H1 (cell line): Measurements from ENCODE around the gene UBE2O.

Source experiments
- ATF3 ChIP-seq: IDR thresholded peaks from 2 replicates; pipeline ENCODE4 v1.6.1; 2011; ENCODE audit warnings: low read depth, mild to moderate bottlenecking, low read length; ENCODE audit not compliant: insufficient read depth
- CTCF ChIP-seq, 3 experiments: IDR thresholded peaks; 1 replicate in 2 of 3; 2 replicates in 1 of 3; pipeline versions ENCODE4 v1.5.1 to v1.6.1; 2011; ENCODE audit warnings: low read length in 3 of 3, mild to moderate bottlenecking in 3 of 3, inconsistent platforms in 2 of 3, low read depth in 1 of 3, moderate library complexity in 1 of 3; ENCODE audit not compliant: insufficient read depth in 1 of 3; ENCODE audit errors: control extremely low read depth in 1 of 3
- GABPA ChIP-seq: IDR thresholded peaks from 2 replicates; pipeline ENCODE4 v1.6.1; 2011; ENCODE audit warnings: mild to moderate bottlenecking, low read length, moderate library complexity, borderline replicate concordance; ENCODE audit not compliant: insufficient read depth
- POLR2A ChIP-seq, 2 experiments: IDR thresholded peaks; 1 replicate in 1 of 2; 2 replicates in 1 of 2; pipeline ENCODE4 v1.6.1; 2011; ENCODE audit warnings: low read depth in 2 of 2, low read length in 2 of 2, mild to moderate bottlenecking in 2 of 2; ENCODE audit errors: control extremely low read depth in 1 of 2
- RAD21 ChIP-seq, 2 experiments: IDR thresholded peaks in 1 of 2; conservative IDR thresholded peaks in 1 of 2; 2 replicates each; pipeline ENCODE4 v1.6.1; 2011; ENCODE audit warnings: low read depth in 2 of 2, low read length in 2 of 2, improper control_type of control experiment in 1 of 2, inconsistent platforms in 1 of 2, mild to moderate bottlenecking in 1 of 2, moderate library complexity in 1 of 2
- RBBP5 ChIP-seq: IDR thresholded peaks from 2 replicates; pipeline ENCODE4 v1.7.1; 2012; ENCODE audit warnings: low read depth, mild to moderate bottlenecking, inconsistent platforms, low read length, moderate library complexity, borderline replicate concordance
- SIN3A ChIP-seq, 2 experiments: IDR thresholded peaks in 1 of 2; conservative IDR thresholded peaks in 1 of 2; 2 replicates each; pipeline ENCODE4 v1.6.1; 2011 to 2012; ENCODE audit warnings: low read length in 2 of 2, improper control_type of control experiment in 1 of 2, low read depth in 1 of 2, mild to moderate bottlenecking in 1 of 2
- SP1 ChIP-seq: IDR thresholded peaks from 2 replicates; pipeline ENCODE4 v1.6.1; 2011; ENCODE audit warnings: low read depth, low read length

GRCh38 chr17:76381633-76382350, 71.2 kb downstream of the UBE2O start:
- no peak for TF ChIP-seq CTCF (IDR thresholded peaks at IDR 0.05; ENCODE audit: control extremely low read depth in 1 of 3, insufficient read depth in 1 of 3, low read depth in 1 of 3, low read length in 3 of 3)
- no peak for TF ChIP-seq SIN3A (conservative IDR thresholded peaks at IDR 0.05 in 1 of 2, IDR thresholded peaks at IDR 0.05 in 1 of 2; ENCODE audit: low read depth in 1 of 2, low read length in 2 of 2)
- no peak for TF ChIP-seq SP1
- TF ChIP-seq POLR2A (IDR thresholded peaks at IDR 0.05; ENCODE audit: control extremely low read depth in 1 of 2, low read depth in 2 of 2, low read length in 2 of 2): no peak
- no peak for TF ChIP-seq RAD21 (IDR thresholded peaks at IDR 0.05 in 1 of 2, conservative IDR thresholded peaks at IDR 0.05 in 1 of 2; ENCODE audit: low read depth in 2 of 2, low read length in 2 of 2)
- no peak for TF ChIP-seq RBBP5
- no peak for TF ChIP-seq ATF3
- no peak for TF ChIP-seq GABPA
